ENCODE measurements around the gene DDIAS. TPM values are rescaled to one million over a fixed set of nuclear protein-coding genes. Genes with fewer than 3 reads are reported as not detected.
A peak's percentile ranks its signal among the peaks of the same experiment; 100 is the strongest.

The DDIAS gene
- total and polyA plus RNA-seq, 2 donors (not counting 1 experiment from before 2014, with no cell fraction given), result 1.7 to 3.3 TPM

GRCh38 chr11:82930229-82930628 lies 28.7 kb downstream of the DDIAS start:
- Histone ChIP-seq H2AFZ (ENCODE audit: insufficient read depth, low read depth, low read length, poor library complexity, severe bottlenecking) (peak overlapping the region; percentile 20), H3K9me3 (ENCODE audit: control extremely low read depth in 1 of 3, control insufficient read depth in 2 of 3, insufficient read depth in 1 of 3, low read length in 2 of 3) (no peaks in the 10 kb centered on the region), H4K20me1 (ENCODE audit: control insufficient read depth, insufficient read depth, low read length, poor library complexity, severe bottlenecking) (no peaks in the 10 kb centered on the region), H3K79me2 (ENCODE audit: control insufficient read depth, insufficient read depth, low read length) (peaks cover 13% of the 10 kb centered on the region), H3K36me3 (replicated peaks in 1 of 2; ENCODE audit: control extremely low read depth in 1 of 2, control insufficient read depth in 1 of 2, extremely low read depth in 1 of 2, insufficient read depth in 2 of 2, low read length in 1 of 2) (no peaks in the 10 kb centered on the region), H3K9ac (ENCODE audit: low read length) (peak overlapping the region; percentile 22), H3K4me1 (ENCODE audit: control insufficient read depth in 2 of 2, insufficient read depth in 2 of 2, low read length in 2 of 2) (peaks cover 36 to 51% of the 10 kb centered on the region in 2 donors), H3K27ac (ENCODE audit: low read length in 2 of 2) (peak overlapping the region; percentile 69 to 82), H3K27me3 (replicated peaks in 1 of 4; ENCODE audit: control extremely low read depth in 1 of 4, control insufficient read depth in 3 of 4, insufficient read depth in 4 of 4, low read length in 3 of 4) (no peaks in the 10 kb centered on the region), H3K4me2 (replicated peaks; ENCODE audit: low read depth, low read length, poor library complexity, severe bottlenecking) (peak overlapping the region; percentile 62), H3K4me3 (ENCODE audit: control extremely low read depth in 1 of 5, extremely low read depth in 1 of 5, insufficient read depth in 1 of 5, low read depth in 2 of 5, low read length in 4 of 5) (peak overlapping the region in 1 of 5 experiments; percentile 43)
- peak; percentile 38 for DNase-seq
- Mint-ChIP-seq H3K4me3 (no peak overlapping the region), H3K27ac (peak overlapping the region; percentile 79), H3K27me3 (no peaks in the 10 kb centered on the region), H3K9me3 (ENCODE audit: insufficient read depth) (no peaks in the 10 kb centered on the region), H3K4me1 (peaks cover 52% of the 10 kb centered on the region)
- CTCF ChIA-PET, result interaction anchor here (0.7 to 2.1 kb wide), 12 partner anchors 9 to 363 kb away, joined by 3 to 12 read pairs (median 4); partner anchors contain the start of genes DDIAS and PRCP
- peak; percentile 47 for ATAC-seq (ENCODE audit: low read depth)
- intact Hi-C loops (cut with micrococcal nuclease), result loop anchor here (5.0 kb wide), 1 partner anchor 42 kb away; no protein-coding TSS in a partner anchor
- TF ChIP-seq CTCF (IDR thresholded peaks at IDR 0.05) (no peak), EZH2 (IDR thresholded peaks at IDR 0.05; ENCODE audit: borderline replicate concordance, insufficient read depth, low read depth, low read length, poor library complexity, severe bottlenecking) (no peak)
- POLR2A ChIA-PET, result interaction anchor here (0.7 to 1.3 kb wide), 3 partner anchors 28 to 132 kb away, joined by 3 read pairs; no protein-coding TSS in a partner anchor
- WGBS (ENCODE audit: insufficient coverage), result no CpG with 5 or more reads among the region's 3 CpGs

- peak overlapping the region; percentile 62 for H3K4me2 ChIP-seq (replicated peaks; ENCODE audit: low read depth, low read length, poor library complexity, severe bottlenecking)
- H3K9me3 Mint-ChIP-seq (ENCODE audit: insufficient read depth), result no peaks in the 10 kb centered on the region
- H3K4me3 ChIP-seq (ENCODE audit: control extremely low read depth in 1 of 5, extremely low read depth in 1 of 5, insufficient read depth in 1 of 5, low read depth in 2 of 5, low read length in 4 of 5), result peak overlapping the region in 1 of 5 experiments; percentile 43
- intact Hi-C loops (cut with micrococcal nuclease), result loop anchor here (5.0 kb wide), 1 partner anchor 42 kb away; no protein-coding TSS in a partner anchor
- DNase-seq (no peak), ATAC-seq (ENCODE audit: low read depth) (no peak)
- peak overlapping the region; percentile 30 for H2AFZ ChIP-seq (ENCODE audit: insufficient read depth, low read depth, low read length, poor library complexity, severe bottlenecking)
- peaks cover 33 to 48% of the 10 kb centered on the region in 2 donors for H3K4me1 ChIP-seq (ENCODE audit: control insufficient read depth in 2 of 2, insufficient read depth in 2 of 2, low read length in 2 of 2)
- H3K79me2 ChIP-seq (ENCODE audit: control insufficient read depth, insufficient read depth, low read length), result peaks cover 9% of the 10 kb centered on the region
- H3K27me3 ChIP-seq (replicated peaks in 1 of 4; ENCODE audit: control extremely low read depth in 1 of 4, control insufficient read depth in 3 of 4, insufficient read depth in 4 of 4, low read length in 3 of 4), result no peaks in the 10 kb centered on the region
- no peaks in the 10 kb centered on the region for H4K20me1 ChIP-seq (ENCODE audit: control insufficient read depth, insufficient read depth, low read length, poor library complexity, severe bottlenecking)
- ChIA-PET CTCF (interaction anchor here (0.6 to 2.1 kb wide), 12 partner anchors 11 to 362 kb away, joined by 3 to 12 read pairs (median 5); partner anchors contain the start of genes DDIAS and PRCP), POLR2A (interaction anchor here (0.9 to 1.3 kb wide), 2 partner anchors 30 to 154 kb away, joined by 3 to 8 read pairs; no protein-coding TSS in a partner anchor)
- no peak for TF ChIP-seq CTCF (IDR thresholded peaks at IDR 0.05)
- TF ChIP-seq EZH2 (IDR thresholded peaks at IDR 0.05; ENCODE audit: borderline replicate concordance, insufficient read depth, low read depth, low read length, poor library complexity, severe bottlenecking), result no peak
- no peaks in the 10 kb centered on the region for H3K27me3 Mint-ChIP-seq
- no peaks in the 10 kb centered on the region for H3K9me3 ChIP-seq (ENCODE audit: control extremely low read depth in 1 of 3, control insufficient read depth in 2 of 3, insufficient read depth in 1 of 3, low read length in 2 of 3)
- peak overlapping the region; percentile 69 to 82 for H3K27ac ChIP-seq (ENCODE audit: low read length in 2 of 2)
- no CpG with 5 or more reads among the region's 2 CpGs for WGBS (ENCODE audit: insufficient coverage)
- peak overlapping the region; percentile 76 for H3K27ac Mint-ChIP-seq
- H3K36me3 ChIP-seq (replicated peaks in 1 of 2; ENCODE audit: control extremely low read depth in 1 of 2, control insufficient read depth in 1 of 2, extremely low read depth in 1 of 2, insufficient read depth in 2 of 2, low read length in 1 of 2), result no peaks in the 10 kb centered on the region
- H3K4me3 Mint-ChIP-seq, result no peak overlapping the region
- H3K9ac ChIP-seq (ENCODE audit: low read length), result peak overlapping the region; percentile 9
- H3K4me1 Mint-ChIP-seq, result peaks cover 50% of the 10 kb centered on the region
Observed at GRCh38 chr11:82930734-82931133, 29.2 kb downstream of the DDIAS start.
